ENCODE results near the gene CEACAM16.

The CEACAM16 gene

DNA sequence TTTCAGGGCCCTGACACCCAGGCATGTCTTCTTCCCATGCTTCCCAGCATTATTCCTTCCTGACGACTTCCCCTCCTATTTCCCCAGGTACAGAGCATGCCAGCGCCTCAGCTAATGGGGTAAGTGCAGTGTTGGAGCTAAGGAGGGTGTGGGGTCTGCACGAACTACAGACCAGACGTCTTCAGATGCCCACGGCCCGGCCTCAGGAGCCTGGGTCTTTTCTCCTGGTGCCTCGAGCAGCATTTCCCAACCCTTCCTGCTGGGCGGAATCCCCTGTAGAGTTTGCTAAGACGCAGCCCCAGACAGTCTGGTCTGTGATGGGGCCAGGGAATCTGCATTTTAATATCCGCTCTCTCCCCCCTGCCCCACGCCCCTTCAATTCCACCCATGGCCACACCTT is 37.7 kb upstream of the CEACAM16 start:
- H3K4me1 ChIP-seq (ENCODE audit: low read length), result no peaks in the 10 kb centered on the region
- no peak for TF ChIP-seq EZH2phosphoT487 (IDR thresholded peaks at IDR 0.05; ENCODE audit: low read depth)
- TF ChIP-seq, protein P1, sequence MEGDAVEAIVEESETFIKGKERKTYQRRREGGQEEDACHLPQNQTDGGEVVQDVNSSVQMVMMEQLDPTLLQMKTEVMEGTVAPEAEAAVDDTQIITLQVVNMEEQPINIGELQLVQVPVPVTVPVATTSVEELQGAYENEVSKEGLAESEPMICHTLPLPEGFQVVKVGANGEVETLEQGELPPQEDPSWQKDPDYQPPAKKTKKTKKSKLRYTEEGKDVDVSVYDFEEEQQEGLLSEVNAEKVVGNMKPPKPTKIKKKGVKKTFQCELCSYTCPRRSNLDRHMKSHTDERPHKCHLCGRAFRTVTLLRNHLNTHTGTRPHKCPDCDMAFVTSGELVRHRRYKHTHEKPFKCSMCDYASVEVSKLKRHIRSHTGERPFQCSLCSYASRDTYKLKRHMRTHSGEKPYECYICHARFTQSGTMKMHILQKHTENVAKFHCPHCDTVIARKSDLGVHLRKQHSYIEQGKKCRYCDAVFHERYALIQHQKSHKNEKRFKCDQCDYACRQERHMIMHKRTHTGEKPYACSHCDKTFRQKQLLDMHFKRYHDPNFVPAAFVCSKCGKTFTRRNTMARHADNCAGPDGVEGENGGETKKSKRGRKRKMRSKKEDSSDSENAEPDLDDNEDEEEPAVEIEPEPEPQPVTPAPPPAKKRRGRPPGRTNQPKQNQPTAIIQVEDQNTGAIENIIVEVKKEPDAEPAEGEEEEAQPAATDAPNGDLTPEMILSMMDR (IDR thresholded peaks at IDR 0.05; ENCODE audit: low read depth, low read length), result no peak
- no peaks in the 10 kb centered on the region for H3K36me3 ChIP-seq (replicated peaks; ENCODE audit: low read depth, low read length)
- no peaks in the 10 kb centered on the region for H4K20me1 ChIP-seq (ENCODE audit: insufficient read depth, low read length)
- no peak overlapping the region for H3K4me3 ChIP-seq (ENCODE audit: low read length)
- no peaks in the 10 kb centered on the region for H3K9me3 ChIP-seq (ENCODE audit: insufficient read depth, low read length)
- no peak overlapping the region for H3K9ac ChIP-seq (ENCODE audit: low read length)
- H2AFZ ChIP-seq (ENCODE audit: low read depth, low read length), result no peak overlapping the region
- H3K79me2 ChIP-seq (ENCODE audit: low read length), result no peaks in the 10 kb centered on the region
- peaks cover 29% of the 10 kb centered on the region for H3K27me3 ChIP-seq (ENCODE audit: low read depth, low read length)
- no peak overlapping the region for H3K4me2 ChIP-seq (ENCODE audit: low read length)
- no peak overlapping the region for H3K27ac ChIP-seq (ENCODE audit: low read length)

DNA sequence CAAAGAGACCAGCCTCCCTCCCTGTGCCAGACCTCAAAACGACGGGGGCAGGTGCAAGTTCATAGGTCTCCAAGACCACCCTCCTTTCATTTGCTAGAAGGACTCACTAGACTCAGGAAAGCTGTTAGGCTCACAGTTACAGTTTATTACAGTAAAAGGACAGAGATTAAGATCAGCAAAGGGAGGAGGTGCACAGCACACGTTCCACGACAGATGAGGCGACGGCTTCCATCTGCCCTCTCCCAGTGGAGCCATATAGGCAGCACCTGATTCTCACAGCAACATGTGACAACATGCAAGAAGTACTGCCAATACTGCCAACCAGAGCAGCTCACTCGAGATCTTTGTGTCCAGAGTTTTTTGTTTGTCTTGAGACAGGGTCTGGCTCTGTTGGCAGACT is 37.0 kb upstream of the CEACAM16 start:
- Histone ChIP-seq H4K20me1 (ENCODE audit: insufficient read depth, low read length) (no peaks in the 10 kb centered on the region), H3K4me3 (ENCODE audit: low read length) (no peak overlapping the region), H2AFZ (ENCODE audit: low read depth, low read length) (no peak overlapping the region)

DNA sequence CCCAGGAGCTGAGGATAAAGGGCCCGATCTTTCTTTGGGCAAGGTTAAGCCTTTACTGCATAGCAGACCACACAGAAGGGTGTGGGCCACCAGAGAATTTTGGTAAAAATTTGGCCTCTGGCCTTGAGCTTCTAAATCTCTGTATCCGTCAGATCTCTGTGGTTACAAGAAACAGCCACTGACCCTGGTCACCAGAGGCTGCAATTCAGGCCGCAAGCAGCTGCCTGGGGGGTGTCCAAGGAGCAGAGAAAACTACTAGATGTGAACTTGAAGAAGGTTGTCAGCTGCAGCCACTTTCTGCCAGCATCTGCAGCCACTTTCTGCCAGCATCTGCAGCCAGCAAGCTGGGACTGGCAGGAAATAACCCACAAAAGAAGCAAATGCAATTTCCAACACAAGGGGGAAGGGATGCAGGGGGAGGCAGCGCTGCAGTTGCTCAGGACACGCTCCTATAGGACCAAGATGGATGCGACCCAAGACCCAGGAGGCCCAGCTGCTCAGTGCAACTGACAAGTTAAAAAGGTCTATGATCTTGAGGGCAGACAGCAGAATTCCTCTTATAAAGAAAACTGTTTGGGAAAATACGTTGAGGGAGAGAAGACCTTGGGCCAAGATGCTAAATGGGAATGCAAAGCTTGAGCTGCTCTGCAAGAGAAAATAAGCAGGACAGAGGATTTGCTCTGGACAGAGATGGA is 36.1 kb upstream of the CEACAM16 start:
- H3K9ac ChIP-seq (ENCODE audit: low read length), result no peak overlapping the region
- no peak overlapping the region for H3K27ac ChIP-seq (ENCODE audit: low read length)
- no peaks in the 10 kb centered on the region for H3K4me1 ChIP-seq (ENCODE audit: low read length)

More for the DNA sequence above, 37.0 kb upstream of the CEACAM16 start:
- no peak overlapping the region for H3K9ac ChIP-seq (ENCODE audit: low read length)
- no peak overlapping the region for H3K4me2 ChIP-seq (ENCODE audit: low read length)
- H3K27me3 ChIP-seq (ENCODE audit: low read depth, low read length), result peaks cover 26% of the 10 kb centered on the region
- no peak overlapping the region for H3K27ac ChIP-seq (ENCODE audit: low read length)
- no peaks in the 10 kb centered on the region for H3K9me3 ChIP-seq (ENCODE audit: insufficient read depth, low read length)
- H3K79me2 ChIP-seq (ENCODE audit: low read length), result no peaks in the 10 kb centered on the region
- no peaks in the 10 kb centered on the region for H3K4me1 ChIP-seq (ENCODE audit: low read length)
- TF ChIP-seq EZH2phosphoT487 (IDR thresholded peaks at IDR 0.05; ENCODE audit: low read depth), result no peak
- TF ChIP-seq, protein P1 (IDR thresholded peaks at IDR 0.05; ENCODE audit: low read depth, low read length), result no peak
- no peaks in the 10 kb centered on the region for H3K36me3 ChIP-seq (replicated peaks; ENCODE audit: low read depth, low read length)

DNA sequence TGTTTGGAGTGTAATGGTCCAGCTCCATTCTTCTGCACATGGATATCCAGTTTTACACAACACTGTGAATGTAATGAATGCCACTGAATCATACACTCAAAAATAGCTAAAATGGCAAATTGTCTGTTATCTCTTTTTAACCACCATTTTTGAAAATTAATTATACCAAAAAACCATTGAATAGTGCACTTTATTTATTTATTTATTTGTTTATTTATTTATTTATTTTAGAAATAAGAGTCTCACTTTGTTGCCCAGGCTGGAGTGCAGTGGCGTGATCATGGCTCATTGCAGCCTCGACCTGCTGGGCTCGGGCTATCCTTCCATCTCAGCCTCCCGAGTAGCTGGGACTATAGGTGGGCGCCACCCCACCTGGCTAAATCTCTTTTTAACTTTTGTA is 35.0 kb upstream of the CEACAM16 start:
- Histone ChIP-seq H3K9ac (ENCODE audit: low read length) (no peak overlapping the region), H3K27me3 (ENCODE audit: low read depth, low read length) (peaks cover 26% of the 10 kb centered on the region), H3K36me3 (replicated peaks; ENCODE audit: low read depth, low read length) (no peaks in the 10 kb centered on the region), H3K4me1 (ENCODE audit: low read length) (no peaks in the 10 kb centered on the region), H3K4me2 (ENCODE audit: low read length) (no peak overlapping the region), H3K4me3 (ENCODE audit: low read length) (no peak overlapping the region), H3K9me3 (ENCODE audit: insufficient read depth, low read length) (no peaks in the 10 kb centered on the region), H3K27ac (ENCODE audit: low read length) (no peak overlapping the region), H2AFZ (ENCODE audit: low read depth, low read length) (no peak overlapping the region), H4K20me1 (ENCODE audit: insufficient read depth, low read length) (no peaks in the 10 kb centered on the region), H3K79me2 (ENCODE audit: low read length) (no peaks in the 10 kb centered on the region)
- no peak for TF ChIP-seq EZH2phosphoT487 (IDR thresholded peaks at IDR 0.05; ENCODE audit: low read depth)
- TF ChIP-seq, protein P1 (IDR thresholded peaks at IDR 0.05; ENCODE audit: low read depth, low read length), result no peak

More for the DNA sequence above, 36.1 kb upstream of the CEACAM16 start:
- peaks cover 26% of the 10 kb centered on the region for H3K27me3 ChIP-seq (ENCODE audit: low read depth, low read length)
- no peaks in the 10 kb centered on the region for H3K9me3 ChIP-seq (ENCODE audit: insufficient read depth, low read length)
- H2AFZ ChIP-seq (ENCODE audit: low read depth, low read length), result no peak overlapping the region
- no peak overlapping the region for H3K4me3 ChIP-seq (ENCODE audit: low read length)
- H3K79me2 ChIP-seq (ENCODE audit: low read length), result no peaks in the 10 kb centered on the region
- no peaks in the 10 kb centered on the region for H3K36me3 ChIP-seq (replicated peaks; ENCODE audit: low read depth, low read length)
- no peak overlapping the region for H3K4me2 ChIP-seq (ENCODE audit: low read length)
- no peaks in the 10 kb centered on the region for H4K20me1 ChIP-seq (ENCODE audit: insufficient read depth, low read length)
- TF ChIP-seq EZH2phosphoT487 (IDR thresholded peaks at IDR 0.05; ENCODE audit: low read depth), result no peak
- TF ChIP-seq, protein P1 (IDR thresholded peaks at IDR 0.05; ENCODE audit: low read depth, low read length), result no peak
